ENCODE data around the gene LIPE.
A peak's percentile ranks its signal among the peaks of the same experiment; 100 is the strongest.

LIPE gene

DNA sequence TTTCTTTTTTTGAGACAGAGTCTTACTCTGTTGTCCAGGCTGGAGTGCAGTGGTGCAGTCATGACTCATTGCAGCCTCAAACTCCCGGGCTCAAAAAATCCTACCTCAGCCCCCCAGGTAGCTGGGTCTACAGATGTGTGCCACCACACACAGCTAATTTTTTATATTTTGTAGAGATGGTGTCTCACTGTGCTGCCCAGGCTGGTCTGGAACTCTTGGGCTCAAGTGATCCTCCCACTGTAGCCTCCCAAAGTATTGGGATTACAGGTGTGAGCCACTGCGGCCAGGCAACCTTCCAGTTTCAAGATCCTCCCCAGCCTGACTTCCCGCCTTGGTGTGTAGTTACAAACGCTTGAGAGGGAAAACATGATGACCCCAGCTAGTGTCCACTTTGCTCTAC is 59.3 kb downstream of the LIPE start:
- H3F3A ChIP-seq (ENCODE audit: insufficient read depth, low read length), result no peaks in the 10 kb centered on the region
- H3K4me2 ChIP-seq (ENCODE audit: low read length), result no peak overlapping the region
- H3K27ac ChIP-seq (ENCODE audit: low read depth, low read length, poor library complexity, severe bottlenecking), result no peak overlapping the region
- H3K9me2 ChIP-seq (ENCODE audit: low read depth, low read length), result no peaks in the 10 kb centered on the region
- H2AFZ ChIP-seq (ENCODE audit: low read length), result no peak overlapping the region
- H3K4me3 ChIP-seq (ENCODE audit: low read depth, low read length, poor library complexity, severe bottlenecking), result no peak overlapping the region
- no peaks in the 10 kb centered on the region for H4K20me1 ChIP-seq (ENCODE audit: insufficient read depth, low read length)
- peaks cover 19% of the 10 kb centered on the region for H3K36me3 ChIP-seq (ENCODE audit: insufficient read depth, low read length)
- TF ChIP-seq EZH2 (IDR thresholded peaks at IDR 0.05; ENCODE audit: borderline replicate concordance, low read length), result no peak
- TF ChIP-seq, protein P1, sequence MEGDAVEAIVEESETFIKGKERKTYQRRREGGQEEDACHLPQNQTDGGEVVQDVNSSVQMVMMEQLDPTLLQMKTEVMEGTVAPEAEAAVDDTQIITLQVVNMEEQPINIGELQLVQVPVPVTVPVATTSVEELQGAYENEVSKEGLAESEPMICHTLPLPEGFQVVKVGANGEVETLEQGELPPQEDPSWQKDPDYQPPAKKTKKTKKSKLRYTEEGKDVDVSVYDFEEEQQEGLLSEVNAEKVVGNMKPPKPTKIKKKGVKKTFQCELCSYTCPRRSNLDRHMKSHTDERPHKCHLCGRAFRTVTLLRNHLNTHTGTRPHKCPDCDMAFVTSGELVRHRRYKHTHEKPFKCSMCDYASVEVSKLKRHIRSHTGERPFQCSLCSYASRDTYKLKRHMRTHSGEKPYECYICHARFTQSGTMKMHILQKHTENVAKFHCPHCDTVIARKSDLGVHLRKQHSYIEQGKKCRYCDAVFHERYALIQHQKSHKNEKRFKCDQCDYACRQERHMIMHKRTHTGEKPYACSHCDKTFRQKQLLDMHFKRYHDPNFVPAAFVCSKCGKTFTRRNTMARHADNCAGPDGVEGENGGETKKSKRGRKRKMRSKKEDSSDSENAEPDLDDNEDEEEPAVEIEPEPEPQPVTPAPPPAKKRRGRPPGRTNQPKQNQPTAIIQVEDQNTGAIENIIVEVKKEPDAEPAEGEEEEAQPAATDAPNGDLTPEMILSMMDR (IDR thresholded peaks at IDR 0.05; ENCODE audit: low read length), result no peak
- H3K4me1 ChIP-seq (ENCODE audit: insufficient read depth, low read length, severe bottlenecking), result peaks cover 18% of the 10 kb centered on the region
- H3K9me3 ChIP-seq (ENCODE audit: low read length), result peaks cover 12% of the 10 kb centered on the region
- no peak overlapping the region for H3K9ac ChIP-seq (ENCODE audit: low read length)
- H3K79me2 ChIP-seq (ENCODE audit: insufficient read depth, low read length), result no peaks in the 10 kb centered on the region
- H3K27me3 ChIP-seq (ENCODE audit: insufficient read depth, low read length), result no peaks in the 10 kb centered on the region

DNA sequence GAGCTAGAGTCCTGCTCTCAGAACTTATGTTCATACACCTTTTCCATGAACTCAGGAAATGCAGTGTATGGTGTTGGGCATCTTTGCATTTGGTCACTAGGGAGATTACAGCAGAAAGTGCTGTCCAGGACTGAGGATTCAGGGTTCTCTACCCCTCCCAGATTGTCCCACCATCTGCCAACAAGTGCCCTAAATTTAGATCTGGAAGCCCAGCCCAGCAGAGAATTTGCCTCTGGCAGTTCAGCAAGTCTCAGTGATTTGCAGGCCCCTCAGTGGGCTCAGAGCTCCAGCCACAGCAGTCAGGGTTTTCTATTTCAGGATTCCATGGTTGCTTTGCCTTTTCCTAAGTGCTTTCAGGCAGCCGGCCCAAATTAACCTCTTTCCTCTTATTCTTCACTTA is 60.5 kb downstream of the LIPE start:
- H4K20me1 ChIP-seq (ENCODE audit: insufficient read depth, low read length), result no peaks in the 10 kb centered on the region
- H3K27ac ChIP-seq (ENCODE audit: low read depth, low read length, poor library complexity, severe bottlenecking), result no peak overlapping the region
- no peaks in the 10 kb centered on the region for H3K9me2 ChIP-seq (ENCODE audit: low read depth, low read length)
- H3F3A ChIP-seq (ENCODE audit: insufficient read depth, low read length), result no peaks in the 10 kb centered on the region
- no peaks in the 10 kb centered on the region for H3K79me2 ChIP-seq (ENCODE audit: insufficient read depth, low read length)
- no peak overlapping the region for H2AFZ ChIP-seq (ENCODE audit: low read length)
- H3K27me3 ChIP-seq (ENCODE audit: insufficient read depth, low read length), result no peaks in the 10 kb centered on the region
- TF ChIP-seq, protein P1 (IDR thresholded peaks at IDR 0.05; ENCODE audit: low read length), result no peak
- TF ChIP-seq EZH2 (IDR thresholded peaks at IDR 0.05; ENCODE audit: borderline replicate concordance, low read length), result no peak
- no peak overlapping the region for H3K4me3 ChIP-seq (ENCODE audit: low read depth, low read length, poor library complexity, severe bottlenecking)
- peaks cover 19% of the 10 kb centered on the region for H3K36me3 ChIP-seq (ENCODE audit: insufficient read depth, low read length)
- peaks cover 12% of the 10 kb centered on the region for H3K9me3 ChIP-seq (ENCODE audit: low read length)
- no peak overlapping the region for H3K9ac ChIP-seq (ENCODE audit: low read length)
- H3K4me2 ChIP-seq (ENCODE audit: low read length), result no peak overlapping the region
- peaks cover 18% of the 10 kb centered on the region for H3K4me1 ChIP-seq (ENCODE audit: insufficient read depth, low read length, severe bottlenecking)

DNA sequence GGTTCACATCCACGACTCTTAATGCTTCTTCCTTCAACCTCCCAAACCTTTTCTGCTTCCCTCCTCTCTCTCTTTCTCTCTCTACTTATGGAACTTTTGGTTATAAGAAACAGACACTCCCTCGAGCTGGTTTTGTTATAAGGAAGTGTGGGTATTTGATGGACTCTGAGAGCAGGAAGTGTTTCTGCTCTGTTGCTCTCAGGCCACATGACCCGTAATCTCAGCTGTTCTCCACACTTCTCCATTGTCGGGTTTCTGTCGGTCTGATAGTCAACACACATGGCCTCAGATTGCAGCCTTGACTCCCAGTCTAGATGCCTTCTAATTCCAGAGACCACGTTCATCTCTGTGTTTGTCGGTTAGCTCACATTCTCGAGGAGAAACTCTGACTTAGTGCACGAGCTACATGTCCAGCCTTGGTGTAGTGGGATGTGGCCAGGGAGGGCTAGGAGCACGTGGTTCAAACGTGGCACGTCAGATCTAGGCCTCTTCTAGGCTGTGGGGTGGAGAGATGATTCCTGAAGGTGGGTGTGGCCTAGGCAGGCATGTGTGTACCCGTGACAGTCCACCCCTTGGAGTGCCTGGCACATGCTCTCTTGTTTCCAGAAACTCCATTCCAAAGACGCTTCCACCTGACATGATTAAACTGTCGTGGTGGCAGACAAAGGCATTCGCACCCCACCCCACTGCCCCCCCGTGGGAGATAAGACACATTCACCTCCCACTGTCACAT is 63.4 kb downstream of the LIPE start:
- Histone ChIP-seq H3K79me2 (ENCODE audit: insufficient read depth, low read length) (no peaks in the 10 kb centered on the region), H3K36me3 (ENCODE audit: insufficient read depth, low read length) (peaks cover 19% of the 10 kb centered on the region), H4K20me1 (ENCODE audit: insufficient read depth, low read length) (no peaks in the 10 kb centered on the region), H3K4me1 (ENCODE audit: insufficient read depth, low read length, severe bottlenecking) (peaks cover 18% of the 10 kb centered on the region), H3K4me3 (ENCODE audit: low read depth, low read length, poor library complexity, severe bottlenecking) (no peak overlapping the region), H3K4me2 (ENCODE audit: low read length) (no peak overlapping the region; the same call in 1 of the 2 replicates), H2AFZ (ENCODE audit: low read length) (no peak overlapping the region), H3K9me3 (ENCODE audit: low read length) (peaks cover 12% of the 10 kb centered on the region), H3K9ac (ENCODE audit: low read length) (no peak overlapping the region), H3K27ac (ENCODE audit: low read depth, low read length, poor library complexity, severe bottlenecking) (peak overlapping the region; percentile 48), H3K9me2 (ENCODE audit: low read depth, low read length) (no peaks in the 10 kb centered on the region), H3F3A (ENCODE audit: insufficient read depth, low read length) (no peaks in the 10 kb centered on the region), H3K27me3 (ENCODE audit: insufficient read depth, low read length) (no peaks in the 10 kb centered on the region)
- TF ChIP-seq EZH2 (IDR thresholded peaks at IDR 0.05; ENCODE audit: borderline replicate concordance, low read length), result no peak
- TF ChIP-seq, protein P1 (IDR thresholded peaks at IDR 0.05; ENCODE audit: low read length), result no peak

Measured in OCI-LY1 (cell line).